Measurements from ENCODE around the gene SURF4. TPM values are rescaled to one million over a fixed set of nuclear protein-coding genes. Genes with fewer than 3 reads are reported as not detected.

Gene SURF4
- total and polyA plus RNA-seq, 2 donors (not counting 3 experiments of a cell fraction or from before 2014, with no cell fraction given): 216 to 358 TPM

DNA sequence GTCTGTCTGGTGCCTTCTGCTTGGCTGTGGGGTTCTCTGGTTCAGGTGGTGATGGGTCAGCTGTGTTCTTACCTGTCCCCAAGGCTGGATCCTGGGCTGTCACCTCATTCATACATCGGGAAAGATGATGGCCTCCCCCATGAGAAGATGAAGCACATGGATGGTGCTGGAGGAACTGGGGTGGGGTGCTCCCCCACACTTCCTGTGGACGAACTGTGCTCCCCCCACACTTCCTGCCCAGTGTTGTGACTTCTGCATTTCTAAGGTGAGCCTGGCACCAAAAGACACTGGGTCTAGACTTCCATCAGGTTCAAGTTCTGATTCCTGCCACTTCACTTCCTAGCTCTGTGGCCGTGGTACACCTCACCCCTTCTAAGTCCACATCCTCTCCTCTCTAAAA lies 35.6 kb downstream of the SURF4 start:
- Histone ChIP-seq H3K79me2 (ENCODE audit: control insufficient read depth, insufficient read depth, low read length) (peaks cover 6% of the 10 kb centered on the region), H3K27me3 (ENCODE audit: control insufficient read depth in 2 of 2, insufficient read depth in 2 of 2, low read length in 2 of 2) (no peaks in the 10 kb centered on the region), H3K9me1 (replicated peaks; ENCODE audit: control insufficient read depth, extremely low read depth, insufficient read depth, low read length) (no peaks in the 10 kb centered on the region), H2AFZ (ENCODE audit: low read depth, low read length) (no peak overlapping the region), H3K4me1 (ENCODE audit: control insufficient read depth, extremely low read depth, insufficient read depth, low read length) (peaks cover 4% of the 10 kb centered on the region), H3K9me3 (replicated peaks; ENCODE audit: control insufficient read depth, insufficient read depth, low read length) (no peaks in the 10 kb centered on the region), H3K9ac (replicated peaks; ENCODE audit: extremely low read depth, insufficient read depth, low read length) (no peak overlapping the region), H3K4me2 (ENCODE audit: insufficient read depth, low read length) (no peak overlapping the region), H4K20me1 (replicated peaks; ENCODE audit: control insufficient read depth, extremely low read depth, insufficient read depth, low read length) (no peaks in the 10 kb centered on the region), H3K36me3 (ENCODE audit: control insufficient read depth in 2 of 2, extremely low read depth in 1 of 2, insufficient read depth in 2 of 2, low read length in 2 of 2) (peaks cover 5 to 40% of the 10 kb centered on the region in 2 experiments), H3K27ac (ENCODE audit: insufficient read depth, low read depth, low read length) (no peak overlapping the region), H3K4me3 (replicated peaks in 1 of 3; ENCODE audit: insufficient read depth in 1 of 3, low read depth in 1 of 3, low read length in 3 of 3) (no peak overlapping the region)
- BruUV-seq (replicated peaks): no TSS peak
- dilution Hi-C loops (cut with MboI; ENCODE audit: extremely low pct_ligation_motif_present, low sequenced_read_pairs) (no loop called here), intact Hi-C loops (cut with micrococcal nuclease) (no loop called here)
- FAIRE-seq: no peak
- no peak for TF ChIP-seq FOS (IDR thresholded peaks at IDR 0.05; ENCODE audit: borderline replicate concordance, insufficient read depth, low read length)
- TF ChIP-seq, protein P1, sequence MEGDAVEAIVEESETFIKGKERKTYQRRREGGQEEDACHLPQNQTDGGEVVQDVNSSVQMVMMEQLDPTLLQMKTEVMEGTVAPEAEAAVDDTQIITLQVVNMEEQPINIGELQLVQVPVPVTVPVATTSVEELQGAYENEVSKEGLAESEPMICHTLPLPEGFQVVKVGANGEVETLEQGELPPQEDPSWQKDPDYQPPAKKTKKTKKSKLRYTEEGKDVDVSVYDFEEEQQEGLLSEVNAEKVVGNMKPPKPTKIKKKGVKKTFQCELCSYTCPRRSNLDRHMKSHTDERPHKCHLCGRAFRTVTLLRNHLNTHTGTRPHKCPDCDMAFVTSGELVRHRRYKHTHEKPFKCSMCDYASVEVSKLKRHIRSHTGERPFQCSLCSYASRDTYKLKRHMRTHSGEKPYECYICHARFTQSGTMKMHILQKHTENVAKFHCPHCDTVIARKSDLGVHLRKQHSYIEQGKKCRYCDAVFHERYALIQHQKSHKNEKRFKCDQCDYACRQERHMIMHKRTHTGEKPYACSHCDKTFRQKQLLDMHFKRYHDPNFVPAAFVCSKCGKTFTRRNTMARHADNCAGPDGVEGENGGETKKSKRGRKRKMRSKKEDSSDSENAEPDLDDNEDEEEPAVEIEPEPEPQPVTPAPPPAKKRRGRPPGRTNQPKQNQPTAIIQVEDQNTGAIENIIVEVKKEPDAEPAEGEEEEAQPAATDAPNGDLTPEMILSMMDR (IDR thresholded peaks at IDR 0.05; ENCODE audit: extremely low read depth in 1 of 2, insufficient read depth in 1 of 2, low read depth in 1 of 2, low read length in 2 of 2): no peak
- TF ChIP-seq EZH2 (IDR thresholded peaks at IDR 0.05; ENCODE audit: borderline replicate concordance, low read depth, low read length, severe bottlenecking): no peak
- TF ChIP-seq MYC (IDR thresholded peaks at IDR 0.05; ENCODE audit: low read depth, low read length): no peak
- TF ChIP-seq, protein P2, sequence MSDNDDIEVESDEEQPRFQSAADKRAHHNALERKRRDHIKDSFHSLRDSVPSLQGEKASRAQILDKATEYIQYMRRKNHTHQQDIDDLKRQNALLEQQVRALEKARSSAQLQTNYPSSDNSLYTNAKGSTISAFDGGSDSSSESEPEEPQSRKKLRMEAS (IDR thresholded peaks at IDR 0.05; ENCODE audit: insufficient read depth, insufficient read length): no peak
- TF ChIP-seq POLR2A (IDR thresholded peaks at IDR 0.05; ENCODE audit: low read depth, low read length): no peak
- TF ChIP-seq POLR2AphosphoS5 (IDR thresholded peaks at IDR 0.05; ENCODE audit: insufficient read depth, low read depth, low read length): no peak
- no peak for TF ChIP-seq JUN (IDR thresholded peaks at IDR 0.05; ENCODE audit: borderline replicate concordance, insufficient read depth, insufficient read length, low read depth)
- TF ChIP-seq GATA2 (IDR thresholded peaks at IDR 0.05; ENCODE audit: insufficient read depth, insufficient read length, low read depth, low read length): no peak
- ChIA-PET CTCF (interaction anchor here (1.2 kb wide), 2 partner anchors 10 to 146 kb away, joined by 3 to 4 read pairs; no protein-coding TSS in a partner anchor), POLR2A (no interaction called here)
- no peak for DNase-seq (ENCODE audit: low read depth, low spot score)

Measured in endothelial cell of umbilical vein (primary cell).